ENCODE measurements around the gene GLRX.

- TF ChIP-seq CTCF (IDR thresholded peaks at IDR 0.05), result no peak
- no peak for TF ChIP-seq POLR2A (IDR thresholded peaks at IDR 0.05; ENCODE audit: low read depth)
- no peak for TF ChIP-seq POLR2AphosphoS5 (IDR thresholded peaks at IDR 0.05)
- TF ChIP-seq EP300 (IDR thresholded peaks at IDR 0.05), result no peak
Observed at GRCh38 chr5:95826949-95827891, 4.7 kb upstream of the GLRX start.

Measured in esophagus muscularis mucosa (tissue), 4 donors.